OCI-LY7 (cell line): ENCODE results near the gene RPS15.

Source experiments
- CTCF ChIP-seq: fragments of 200-600 bp; sonication (generic); conservative IDR thresholded peaks from 2 replicates; pipeline ENCODE4 v1.5.1; 2014; ENCODE audit warnings: mild to moderate bottlenecking, antibody characterized with exemption, low read length, moderate library complexity, mixed read lengths
- EZH2phosphoT487 ChIP-seq: fragments of 200-600 bp; sonication (generic); IDR thresholded peaks from 2 replicates; pipeline ENCODE4 v1.6.1; 2018; ENCODE audit warnings: low read depth, borderline replicate concordance, mild to moderate bottlenecking, mixed run types, antibody characterized with exemption, low read length, moderate library complexity, mixed read lengths

- TF ChIP-seq CTCF (no peak; the same call in 1 of the 2 replicates), EZH2phosphoT487 (no peak)
Measured at GRCh38 chr19:1471010-1471514, 32.9 kb downstream of the RPS15 start.
